Stimulated activated naive CD8-positive, alpha-beta T cell treated with anti-CD3 and anti-CD28 coated beads, Interleukin-15, Interleukin-2, amounts not matched to agents 100 U/mL and 50 U/mL, for 24 hours (primary cell): ENCODE data around the gene ARFIP2.
A peak's percentile ranks its signal among the peaks of the same experiment; 100 is the strongest.

Experiments used
- ATAC-seq: fragments of 150-1000 bp; cut with Tn5 transposase; one replicate; pipeline ENCODE4 v1.10.0; 2021
- DNase-seq: peaks from one replicate; pipeline ENCODE4 v3.0.0; 2021

Gene ARFIP2

DNA sequence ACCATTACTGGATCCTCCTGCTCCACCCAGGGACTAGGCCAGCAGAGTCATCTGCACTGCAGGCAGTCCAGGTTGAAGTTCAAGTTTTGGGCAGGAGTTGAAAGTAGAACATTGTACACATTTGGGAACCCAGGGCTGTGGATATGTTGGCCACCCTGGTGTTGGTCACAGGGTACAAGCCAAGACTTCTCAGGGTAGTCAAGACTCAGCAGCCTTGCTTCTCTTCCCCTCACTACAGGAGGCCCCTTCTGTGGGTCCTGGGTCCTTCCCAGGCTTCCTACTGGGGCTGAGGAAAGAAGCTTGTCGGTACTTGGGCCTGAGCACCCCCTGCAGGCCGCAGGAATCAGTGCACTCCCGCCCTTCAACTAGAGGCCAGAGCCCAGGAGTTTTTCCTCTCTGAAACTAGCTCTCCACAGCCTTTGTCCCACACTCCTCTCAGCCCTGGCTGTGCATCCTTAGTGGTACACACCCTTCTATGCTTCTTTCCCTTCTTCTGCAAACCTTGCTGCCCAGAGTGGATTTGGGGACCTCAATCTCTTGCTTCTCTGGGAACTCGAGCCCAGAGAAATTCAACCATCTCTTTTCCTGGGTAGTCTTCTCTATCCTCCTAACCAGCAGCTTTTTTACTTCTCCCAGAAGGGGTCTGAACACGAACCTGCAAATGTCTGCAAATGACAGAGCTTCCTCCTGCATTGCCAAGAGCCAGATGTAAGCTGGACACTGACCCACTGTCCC is 37.7 kb downstream of the ARFIP2 start:
- peak; percentile 76 for ATAC-seq
- peak; percentile 56 for DNase-seq

DNA sequence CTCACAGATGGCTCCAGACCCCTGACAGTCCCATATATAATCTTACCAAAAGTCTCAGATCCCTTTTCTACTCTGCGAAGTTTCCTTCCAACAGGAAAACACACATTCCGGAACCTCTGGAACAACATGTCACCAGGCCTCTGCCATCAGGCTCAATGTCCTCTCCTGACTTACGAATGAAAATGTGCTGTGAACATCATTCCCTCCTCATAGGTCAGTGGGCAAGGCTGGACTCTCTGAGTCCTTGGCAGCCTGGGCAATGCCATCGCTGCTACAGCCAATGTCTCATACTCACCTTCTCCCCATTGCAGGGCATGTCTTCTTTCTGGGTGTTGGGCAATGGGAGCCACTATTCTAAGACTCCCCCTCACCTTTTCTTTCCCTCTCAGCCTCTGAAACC is 38.7 kb downstream of the ARFIP2 start:
- DNase-seq = no peak
- ATAC-seq = no peak

DNA sequence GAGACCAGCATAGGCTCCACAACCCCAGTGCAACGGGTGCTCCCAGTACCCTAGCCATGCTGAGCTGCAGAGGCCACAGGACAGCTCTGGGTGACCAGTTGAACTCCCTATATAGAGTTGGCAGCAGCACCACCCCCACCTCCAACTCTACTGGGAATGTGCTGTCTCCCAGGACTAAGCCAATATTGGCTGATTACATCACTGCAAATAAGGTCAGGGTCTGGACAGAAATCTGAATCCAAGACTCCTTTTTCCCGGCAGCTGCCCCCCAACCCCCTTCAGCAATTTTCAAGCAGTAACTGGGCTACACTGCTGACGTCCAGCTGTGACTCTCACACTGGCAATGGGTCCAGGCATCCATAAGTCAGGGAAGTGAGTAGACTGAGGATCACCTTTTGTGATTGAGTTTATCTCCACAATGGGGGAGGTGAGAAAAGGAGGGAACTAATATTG is 40.2 kb downstream of the ARFIP2 start, which contains the start of gene HPX:
HPX (minus strand) TSS at position 82 of the 453 bp plus-strand sequence; CDS start at position 58, 24 bp downstream.
- DNase-seq = no peak
- no peak for ATAC-seq

DNA sequence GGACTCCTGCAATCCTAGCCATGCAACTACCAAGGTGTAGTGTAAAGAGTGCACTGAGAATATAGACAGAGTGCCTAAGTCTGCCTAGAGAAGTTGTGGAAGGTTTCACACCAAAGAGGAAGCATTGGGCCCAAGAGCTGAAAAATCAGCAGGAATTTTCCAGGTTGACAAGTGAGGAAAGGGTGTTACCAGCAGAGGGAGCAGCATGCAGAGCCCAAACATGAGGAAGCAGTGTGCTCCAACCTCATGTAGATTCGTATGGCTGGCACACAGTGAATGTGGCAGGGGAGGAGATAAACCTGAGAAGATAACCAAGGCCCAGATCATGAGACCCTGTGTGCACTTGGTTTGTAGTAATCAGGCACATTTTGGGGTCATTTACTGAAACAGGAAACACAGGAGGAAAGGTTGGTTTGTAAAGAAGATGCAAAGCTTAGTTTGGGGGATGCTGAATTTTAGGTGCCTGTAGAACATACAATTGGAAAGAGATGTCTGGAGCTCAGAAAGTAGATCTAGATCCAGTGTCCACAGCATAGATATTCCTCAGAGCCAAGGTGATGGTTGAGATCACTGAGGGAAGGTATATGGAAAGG is 42.1 kb downstream of the ARFIP2 start:
- DNase-seq (peak; percentile 41), ATAC-seq (peak; percentile 60)

DNA sequence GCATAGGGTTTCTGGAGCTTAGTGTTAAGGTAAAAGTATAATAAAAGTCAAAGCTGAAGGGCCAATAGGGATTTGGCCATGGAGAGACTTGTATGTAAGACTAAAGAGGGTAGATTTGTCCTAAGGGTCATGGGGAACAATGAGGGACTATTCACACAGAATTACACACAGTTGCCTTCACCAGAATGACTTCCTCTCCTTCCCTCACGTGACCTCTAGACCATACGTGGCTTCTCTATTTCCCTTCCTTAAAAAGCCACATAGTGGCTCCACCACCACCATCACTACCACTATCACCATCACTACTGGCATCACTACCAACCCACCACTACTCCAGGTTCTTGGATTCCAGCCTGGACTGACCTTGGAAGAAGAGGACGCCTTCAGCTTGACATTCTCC is 43.1 kb downstream of the ARFIP2 start:
- ATAC-seq = peak; percentile 25
- no peak for DNase-seq

DNA sequence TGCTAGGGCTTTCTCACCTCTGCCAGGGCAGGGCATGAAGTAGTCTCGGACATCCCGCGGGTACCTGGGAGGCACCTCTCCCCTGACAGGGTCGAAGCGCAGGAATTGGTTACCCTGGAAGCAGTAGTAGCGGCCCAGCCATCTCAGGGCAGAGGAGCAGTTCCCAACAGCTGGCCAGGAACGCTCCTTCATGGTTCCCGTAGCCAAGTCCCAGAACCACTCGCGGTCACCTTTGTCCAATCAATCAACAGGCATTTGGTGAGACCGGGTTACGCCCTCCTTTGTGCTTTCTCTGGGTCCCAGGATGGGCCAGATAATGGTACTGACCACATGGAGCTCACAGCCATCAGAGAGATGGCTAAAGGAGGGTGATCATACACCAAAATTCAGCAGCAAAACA is 43.7 kb downstream of the ARFIP2 start:
- DNase-seq = no peak
- ATAC-seq = no peak

DNA sequence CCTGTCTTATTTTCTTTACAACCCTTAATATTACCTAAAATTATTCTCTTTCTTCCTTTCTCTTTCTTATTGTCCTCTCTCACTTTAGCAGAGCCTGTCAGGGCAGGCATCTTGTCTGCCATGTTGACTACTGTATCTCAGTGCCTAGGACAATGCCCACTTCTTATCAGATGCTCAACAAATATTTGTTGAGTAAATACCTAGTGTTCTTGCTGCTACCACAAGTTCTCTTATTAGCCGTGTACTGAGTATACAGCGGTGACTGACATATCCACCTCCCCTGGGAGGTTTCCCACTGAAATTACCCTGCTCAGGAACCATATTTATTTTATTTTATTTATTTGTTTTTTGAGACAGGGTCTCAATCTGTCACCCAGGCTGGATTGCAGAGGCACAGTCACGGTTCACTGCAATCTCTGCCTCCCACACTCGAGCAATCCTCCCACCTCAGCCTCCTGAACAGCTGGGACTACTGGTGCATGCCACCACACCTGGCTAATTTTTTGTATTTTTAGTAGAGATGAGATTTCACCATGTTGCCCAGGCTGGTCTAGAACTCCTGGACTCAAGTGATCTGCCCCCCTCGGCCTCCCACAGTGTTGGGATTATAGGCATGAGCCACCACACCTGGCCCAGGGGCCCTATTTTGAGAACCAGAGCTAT is 47.0 kb downstream of the ARFIP2 start:
- no peak for ATAC-seq
- no peak for DNase-seq

DNA sequence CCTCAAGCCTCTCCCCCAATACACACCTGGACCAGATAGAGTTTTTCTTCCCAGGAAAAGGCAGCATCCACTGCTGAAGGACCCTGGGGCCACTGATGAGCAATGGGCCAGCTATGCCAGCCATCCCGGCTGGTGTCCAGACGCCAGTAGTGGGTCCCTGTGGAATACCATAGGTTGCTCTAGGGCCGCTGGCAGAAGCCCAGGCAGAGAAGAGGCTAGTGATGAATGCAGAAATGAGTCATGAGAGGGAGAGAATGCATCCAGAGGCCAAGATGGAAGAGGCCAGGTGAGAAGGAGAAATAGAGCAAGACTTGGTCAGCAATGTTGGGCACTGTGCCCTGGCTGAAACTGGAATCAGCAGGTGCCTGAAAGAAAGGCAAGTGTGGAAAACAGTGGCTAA is 49.3 kb downstream of the ARFIP2 start:
- no peak for DNase-seq
- no peak for ATAC-seq

DNA sequence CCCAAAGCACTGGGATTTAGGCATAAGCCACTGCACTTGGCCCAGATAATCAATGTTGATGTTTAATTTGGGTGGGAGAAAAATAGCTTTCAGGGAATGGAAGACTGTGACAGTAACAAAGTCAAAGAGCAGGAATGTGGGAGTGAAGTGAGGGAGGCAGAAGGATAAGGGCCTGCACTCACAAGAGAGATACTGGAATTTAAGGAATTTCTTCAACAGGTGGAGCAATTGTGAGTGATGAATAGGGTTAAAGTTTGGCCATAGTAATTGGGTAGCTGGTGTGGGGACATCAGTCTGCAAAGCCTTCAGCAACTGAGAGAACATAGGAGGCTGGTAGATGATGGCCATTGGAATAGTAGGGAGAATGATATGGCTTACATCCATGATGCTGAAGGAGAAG is 53.6 kb downstream of the ARFIP2 start:
- no peak for ATAC-seq
- DNase-seq = no peak
